Mucosa of descending colon (tissue), 3 donors: Measurements from ENCODE around the gene VWA8. TPM values are rescaled to one million over a fixed set of nuclear protein-coding genes. Genes with fewer than 3 reads are reported as not detected.

Experiments used
- ATAC-seq: fragments of 200-7000 bp; cut with Tn5 transposase; one replicate; pipeline ENCODE4 v1.9.1; 2020; ENCODE audit warnings: mild to moderate bottlenecking, moderate library complexity
- DNase-seq, 3 donors: peaks; one replicate each; pipeline ENCODE4 v3.0.0-alpha.2; 2020
- H3K36me3 ChIP-seq: fragments of 200-600 bp; one replicate; pipeline ENCODE4 v1.8.0; 2021; ENCODE audit warnings: low read depth, mild to moderate bottlenecking
- H3K4me1 ChIP-seq: fragments of 200-600 bp; one replicate; pipeline ENCODE4 v1.8.0; 2021; ENCODE audit warnings: low read depth, mild to moderate bottlenecking
- H3K4me3 ChIP-seq: fragments of 200-600 bp; one replicate; pipeline ENCODE4 v1.8.0; 2021; ENCODE audit warnings: mild to moderate bottlenecking
- H3K9me3 ChIP-seq: fragments of 200-600 bp; one replicate; pipeline ENCODE4 v1.8.0; 2021; ENCODE audit warnings: mild to moderate bottlenecking
- intact Hi-C, 2 donors: fragments of 100-400 bp; cut with DNase I in 1 of 2; cut with micrococcal nuclease in 1 of 2; formaldehyde crosslinking; loops; one replicate each; pipeline versions ENCODE4 v1.11.0 to v1.11.1; 2022; cut with DNase I, micrococcal nuclease
- total RNA-seq, 3 donors: library from RNA; stranded (reverse); fragmentation: NEBNext Ultra II Directional in 2 of 3; extraction: Animal tissue kit (Norgen Biotek cat#: 25700) in 2 of 3; gene quantifications; one replicate each; pipeline versions ENCODE4 v1.2.1 to v1.2.4, GENCODE V29; 2021 to 2023
- TF ChIP-seq, protein P1 (sequence below): fragments of 200-600 bp; IDR thresholded peaks from one replicate; pipeline ENCODE4 v1.8.0; 2022; ENCODE audit warnings: antibody characterized with exemption, mild to moderate bottlenecking
- donor health status: DM: no; HTN: no; CAD: no; lungs with moderate emphysema.
- donor health status: DM: no; HTN: no; CAD: no.
- donor health status: DM: no; HTN: yes; CAD: no.

Gene VWA8
- total RNA-seq, 3 donors from 2014 or later = 19.1 to 31.5 (median 27.0) TPM

DNA sequence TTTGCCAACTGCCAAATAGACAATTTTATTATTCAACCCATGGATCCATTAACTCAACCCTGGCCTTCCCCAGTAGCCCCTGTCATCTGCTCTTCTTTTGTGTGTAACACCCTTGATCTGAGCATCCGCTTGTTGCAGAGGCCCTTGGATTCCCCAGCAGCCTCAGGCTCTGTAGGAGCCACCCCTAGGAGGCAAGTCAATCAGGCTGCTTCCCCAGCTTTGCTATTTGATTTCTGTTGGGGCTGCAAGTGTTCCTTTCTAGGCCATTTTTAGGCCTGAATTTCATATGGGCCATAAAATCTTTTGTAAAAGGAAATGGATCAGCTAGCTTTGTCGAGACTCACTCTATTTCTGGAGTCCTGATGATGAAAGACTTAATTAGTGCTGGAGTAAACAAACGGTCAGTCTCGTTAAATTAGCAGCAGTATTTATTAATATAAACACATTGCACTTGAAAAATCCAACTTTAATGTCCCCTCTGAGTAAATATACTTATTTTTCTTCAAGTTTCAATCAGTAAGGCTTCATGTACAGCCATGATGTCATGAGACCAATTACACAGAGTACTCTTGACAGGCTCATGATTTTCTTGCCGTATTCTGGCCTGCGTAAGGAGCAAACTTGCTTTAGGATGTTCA is 398.2 kb downstream of the VWA8 start:
- H3K36me3 ChIP-seq = no peaks in the 10 kb centered on the region
- TF ChIP-seq, protein P1, sequence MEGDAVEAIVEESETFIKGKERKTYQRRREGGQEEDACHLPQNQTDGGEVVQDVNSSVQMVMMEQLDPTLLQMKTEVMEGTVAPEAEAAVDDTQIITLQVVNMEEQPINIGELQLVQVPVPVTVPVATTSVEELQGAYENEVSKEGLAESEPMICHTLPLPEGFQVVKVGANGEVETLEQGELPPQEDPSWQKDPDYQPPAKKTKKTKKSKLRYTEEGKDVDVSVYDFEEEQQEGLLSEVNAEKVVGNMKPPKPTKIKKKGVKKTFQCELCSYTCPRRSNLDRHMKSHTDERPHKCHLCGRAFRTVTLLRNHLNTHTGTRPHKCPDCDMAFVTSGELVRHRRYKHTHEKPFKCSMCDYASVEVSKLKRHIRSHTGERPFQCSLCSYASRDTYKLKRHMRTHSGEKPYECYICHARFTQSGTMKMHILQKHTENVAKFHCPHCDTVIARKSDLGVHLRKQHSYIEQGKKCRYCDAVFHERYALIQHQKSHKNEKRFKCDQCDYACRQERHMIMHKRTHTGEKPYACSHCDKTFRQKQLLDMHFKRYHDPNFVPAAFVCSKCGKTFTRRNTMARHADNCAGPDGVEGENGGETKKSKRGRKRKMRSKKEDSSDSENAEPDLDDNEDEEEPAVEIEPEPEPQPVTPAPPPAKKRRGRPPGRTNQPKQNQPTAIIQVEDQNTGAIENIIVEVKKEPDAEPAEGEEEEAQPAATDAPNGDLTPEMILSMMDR = no peak
- DNase-seq (no peak), ATAC-seq (no peak)
- H3K4me3 ChIP-seq = no peak overlapping the region
- peaks cover 6% of the 10 kb centered on the region for H3K4me1 ChIP-seq
- intact Hi-C loops = no loop called here
- H3K9me3 ChIP-seq = no peaks in the 10 kb centered on the region

DNA sequence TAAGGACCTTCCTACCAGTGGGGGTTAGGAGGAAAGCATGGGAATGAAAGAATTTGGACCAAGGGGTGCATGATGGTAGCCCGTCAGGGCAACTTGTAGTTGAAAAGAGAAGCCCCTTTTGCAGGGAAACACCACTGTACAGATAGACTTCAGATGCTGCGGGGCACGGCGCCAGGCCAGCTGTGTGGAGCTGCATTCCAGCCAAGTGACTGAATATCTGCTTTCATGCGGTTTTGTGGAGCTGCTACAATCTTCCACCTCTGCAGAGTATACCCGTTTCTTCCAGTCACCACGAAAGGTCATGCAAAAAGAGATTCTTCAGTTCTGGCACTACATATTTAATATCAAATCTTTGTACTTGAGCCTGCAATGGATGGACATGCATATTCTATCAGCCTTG is 398.8 kb downstream of the VWA8 start:
- peaks cover 6% of the 10 kb centered on the region for H3K4me1 ChIP-seq
- no peaks in the 10 kb centered on the region for H3K36me3 ChIP-seq
- intact Hi-C loops = no loop called here
- TF ChIP-seq, protein P1 = no peak
- no peaks in the 10 kb centered on the region for H3K9me3 ChIP-seq
- H3K4me3 ChIP-seq = no peak overlapping the region
- peak; percentile 29 for ATAC-seq
- DNase-seq = peak in 1 of 3 donors; percentile 56

DNA sequence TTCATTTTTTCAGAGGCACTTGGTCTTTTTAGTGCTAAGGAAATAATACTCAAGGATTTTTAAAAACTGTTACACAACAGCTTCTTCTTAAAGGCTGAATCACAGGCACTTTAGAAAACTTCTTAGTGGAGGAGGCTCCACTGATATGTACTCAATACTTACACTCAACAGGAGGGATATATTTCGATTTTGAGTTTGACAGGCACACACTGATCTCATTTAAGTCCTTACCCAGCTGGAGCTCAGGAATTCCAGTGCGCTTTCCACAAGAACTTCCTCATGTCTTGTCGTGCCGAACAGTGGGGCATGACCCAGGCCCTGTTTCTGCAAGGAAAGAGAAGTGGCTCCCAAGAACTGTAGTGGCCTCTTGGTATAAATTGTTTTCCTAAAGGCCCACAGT is 399.7 kb downstream of the VWA8 start:
- TF ChIP-seq, protein P1 = no peak
- peaks cover 6% of the 10 kb centered on the region for H3K4me1 ChIP-seq
- no peak for DNase-seq
- H3K36me3 ChIP-seq = no peaks in the 10 kb centered on the region
- H3K9me3 ChIP-seq = no peaks in the 10 kb centered on the region
- intact Hi-C loops = no loop called here
- ATAC-seq = no peak
- no peak overlapping the region for H3K4me3 ChIP-seq

DNA sequence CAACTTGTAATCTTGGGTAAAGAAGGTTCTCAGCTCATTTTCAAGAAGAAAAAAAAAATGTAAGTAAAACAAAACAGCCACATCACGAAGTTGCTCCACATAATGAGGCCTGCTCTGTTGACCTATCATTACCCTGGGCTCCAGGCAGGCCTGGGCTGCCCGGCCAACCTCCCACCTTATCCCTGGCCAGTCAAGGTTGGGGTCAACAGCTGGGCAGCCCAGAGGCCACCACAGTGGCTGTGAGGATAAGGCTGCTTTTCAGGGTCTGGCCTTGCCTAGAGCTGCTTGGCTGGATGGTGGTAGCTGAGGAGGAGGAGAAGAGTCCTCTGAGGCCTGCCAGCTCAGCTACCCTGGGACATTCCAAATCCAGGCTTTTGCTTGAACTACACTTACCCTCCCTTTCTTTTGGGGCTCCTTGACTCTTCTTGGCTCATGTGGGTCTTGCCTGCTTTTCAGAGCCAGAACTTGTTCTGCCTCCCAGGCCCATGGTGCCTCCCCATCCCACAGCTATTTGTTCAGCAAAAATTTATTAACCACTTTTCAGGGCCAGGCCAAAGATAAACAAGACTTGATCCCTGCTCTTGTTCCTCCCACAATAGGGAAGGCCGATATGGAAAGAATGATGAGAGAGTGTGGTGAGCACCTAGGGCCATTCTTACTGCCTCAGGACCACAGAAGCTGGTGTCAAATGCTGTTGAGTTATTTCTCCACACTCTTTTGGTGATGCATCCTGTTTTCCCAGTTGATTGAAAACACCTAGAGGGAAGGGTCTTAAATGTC is 401.9 kb downstream of the VWA8 start:
- H3K4me3 ChIP-seq = no peak overlapping the region
- intact Hi-C loops = no loop called here
- H3K4me1 ChIP-seq = peaks cover 6% of the 10 kb centered on the region
- no peaks in the 10 kb centered on the region for H3K9me3 ChIP-seq
- H3K36me3 ChIP-seq = no peaks in the 10 kb centered on the region
- TF ChIP-seq, protein P1 = no peak
- DNase-seq = no peak
- ATAC-seq = no peak

DNA sequence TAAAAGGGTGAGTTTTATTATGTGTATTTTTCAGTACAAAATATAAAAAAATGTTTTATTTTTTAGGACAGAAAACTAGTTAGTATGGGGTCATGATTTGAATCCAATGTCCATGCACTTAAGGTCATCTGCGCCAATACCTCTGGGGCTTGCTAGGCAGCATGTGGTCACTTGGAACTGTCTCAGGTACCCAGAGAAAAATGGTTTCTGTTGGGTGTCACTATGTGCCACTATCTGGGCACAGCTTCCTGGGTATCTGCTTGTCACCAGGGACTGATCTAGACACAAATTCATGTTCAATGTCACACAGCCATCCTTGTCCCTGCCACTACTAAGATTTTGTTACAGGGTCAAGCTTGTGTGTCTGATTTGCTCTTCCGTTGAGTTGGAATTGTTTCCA is 403.2 kb downstream of the VWA8 start:
- Histone ChIP-seq H3K9me3 (no peaks in the 10 kb centered on the region), H3K36me3 (no peaks in the 10 kb centered on the region), H3K4me1 (no peaks in the 10 kb centered on the region), H3K4me3 (no peak overlapping the region)
- no peak for ATAC-seq
- TF ChIP-seq, protein P1 = no peak
- no peak for DNase-seq
- intact Hi-C loops = no loop called here
